ENCODE data around the gene MR1.

The MR1 gene

DNA sequence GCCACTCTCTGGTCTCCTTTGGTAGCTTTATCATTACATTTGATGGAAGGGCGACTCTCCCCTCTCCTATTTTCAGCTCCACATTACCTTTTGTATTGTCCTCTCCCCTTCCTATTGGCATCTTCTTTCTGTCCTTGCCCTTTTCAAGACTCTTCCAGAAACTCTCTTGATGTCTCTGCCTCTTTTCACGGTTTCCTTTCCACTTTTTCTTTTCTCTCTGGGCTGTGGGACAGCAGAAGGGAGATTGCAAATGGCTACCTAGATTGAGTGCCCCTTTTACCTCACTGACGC is 72.2 kb downstream of the MR1 start:
- no peak for DNase-seq (ENCODE audit: low read depth)
- no peak overlapping the region for H3K4me3 ChIP-seq (ENCODE audit: low read depth, low read length)
- TF ChIP-seq, protein P1, sequence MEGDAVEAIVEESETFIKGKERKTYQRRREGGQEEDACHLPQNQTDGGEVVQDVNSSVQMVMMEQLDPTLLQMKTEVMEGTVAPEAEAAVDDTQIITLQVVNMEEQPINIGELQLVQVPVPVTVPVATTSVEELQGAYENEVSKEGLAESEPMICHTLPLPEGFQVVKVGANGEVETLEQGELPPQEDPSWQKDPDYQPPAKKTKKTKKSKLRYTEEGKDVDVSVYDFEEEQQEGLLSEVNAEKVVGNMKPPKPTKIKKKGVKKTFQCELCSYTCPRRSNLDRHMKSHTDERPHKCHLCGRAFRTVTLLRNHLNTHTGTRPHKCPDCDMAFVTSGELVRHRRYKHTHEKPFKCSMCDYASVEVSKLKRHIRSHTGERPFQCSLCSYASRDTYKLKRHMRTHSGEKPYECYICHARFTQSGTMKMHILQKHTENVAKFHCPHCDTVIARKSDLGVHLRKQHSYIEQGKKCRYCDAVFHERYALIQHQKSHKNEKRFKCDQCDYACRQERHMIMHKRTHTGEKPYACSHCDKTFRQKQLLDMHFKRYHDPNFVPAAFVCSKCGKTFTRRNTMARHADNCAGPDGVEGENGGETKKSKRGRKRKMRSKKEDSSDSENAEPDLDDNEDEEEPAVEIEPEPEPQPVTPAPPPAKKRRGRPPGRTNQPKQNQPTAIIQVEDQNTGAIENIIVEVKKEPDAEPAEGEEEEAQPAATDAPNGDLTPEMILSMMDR (IDR thresholded peaks at IDR 0.05; ENCODE audit: control insufficient read depth, extremely low read depth, insufficient read depth) = no peak

DNA sequence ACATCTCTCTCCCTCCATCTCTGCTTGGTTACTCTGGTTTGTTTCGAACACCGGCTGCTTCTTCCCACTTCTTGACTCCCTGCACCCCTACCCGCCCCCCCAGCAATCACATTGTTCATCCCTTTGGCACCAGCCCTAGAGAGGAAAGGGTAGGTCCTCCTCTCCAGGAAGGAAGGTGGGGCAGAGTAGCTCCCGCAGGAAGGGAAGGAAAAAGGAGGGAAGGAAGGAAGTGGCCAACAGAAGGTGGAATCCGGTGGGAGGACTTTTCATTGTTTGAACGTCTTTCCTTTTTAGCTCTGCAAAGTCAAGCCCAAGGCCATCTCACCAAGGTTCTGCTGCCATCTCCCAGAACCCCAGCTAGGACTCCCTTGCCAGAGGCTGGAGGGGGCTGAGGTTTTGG is 72.7 kb downstream of the MR1 start:
- TF ChIP-seq, protein P1 (IDR thresholded peaks at IDR 0.05; ENCODE audit: control insufficient read depth, extremely low read depth, insufficient read depth) = no peak
- no peak for DNase-seq (ENCODE audit: low read depth)
- no peak overlapping the region for H3K4me3 ChIP-seq (ENCODE audit: low read depth, low read length)

DNA sequence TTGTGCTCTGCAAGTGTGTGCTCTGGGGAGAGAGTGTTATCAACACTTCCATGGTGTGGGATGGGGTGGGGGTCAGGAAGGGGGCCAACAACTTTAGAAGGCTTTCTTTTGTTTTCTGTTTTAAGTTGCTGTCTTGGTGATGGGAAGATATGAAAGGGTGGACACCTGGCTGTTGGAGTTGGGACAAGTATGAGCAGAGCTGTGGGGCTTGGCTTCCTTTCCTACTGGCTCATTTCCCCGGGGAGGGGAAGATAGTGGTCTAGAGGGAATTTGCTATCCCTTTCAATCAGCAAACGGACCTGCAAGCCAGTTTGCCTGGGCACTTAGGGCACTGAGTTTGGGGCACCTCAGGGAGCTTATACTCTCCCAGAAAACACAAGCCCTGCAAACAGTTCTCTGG is 73.9 kb downstream of the MR1 start:
- TF ChIP-seq, protein P1 (IDR thresholded peaks at IDR 0.05; ENCODE audit: control insufficient read depth, extremely low read depth, insufficient read depth) = no peak
- no peak for DNase-seq (ENCODE audit: low read depth)
- H3K4me3 ChIP-seq (ENCODE audit: low read depth, low read length) = no peak overlapping the region

DNA sequence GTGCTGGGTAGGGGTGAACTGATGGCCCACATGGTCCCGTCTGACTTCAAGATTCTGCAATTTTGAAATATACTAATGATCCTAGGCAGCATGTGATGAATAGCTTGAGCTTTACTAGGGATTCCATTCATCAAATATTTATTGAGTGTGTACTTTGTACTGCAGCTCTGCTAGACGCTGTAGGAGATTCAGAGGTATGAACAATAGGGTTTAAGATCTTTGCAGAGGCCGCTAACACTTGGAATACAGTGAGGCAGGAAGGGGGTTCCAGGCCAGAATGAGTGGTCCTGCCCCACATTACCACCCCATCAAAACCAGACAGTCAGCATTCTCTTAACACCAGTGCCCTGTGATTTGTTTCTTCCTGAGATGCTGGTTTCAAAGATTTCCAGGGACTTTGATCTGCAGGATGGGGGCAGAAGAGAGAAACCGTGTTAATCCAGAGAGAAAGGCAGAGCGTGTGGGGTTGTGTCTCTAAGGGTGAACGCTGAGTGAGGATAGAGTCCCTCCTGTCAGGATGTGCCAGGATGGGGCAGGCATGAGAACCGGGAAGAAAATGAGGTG is 74.6 kb downstream of the MR1 start:
- DNase-seq (ENCODE audit: low read depth) = no peak
- TF ChIP-seq, protein P1 (IDR thresholded peaks at IDR 0.05; ENCODE audit: control insufficient read depth, extremely low read depth, insufficient read depth) = no peak
- H3K4me3 ChIP-seq (ENCODE audit: low read depth, low read length) = no peak overlapping the region

DNA sequence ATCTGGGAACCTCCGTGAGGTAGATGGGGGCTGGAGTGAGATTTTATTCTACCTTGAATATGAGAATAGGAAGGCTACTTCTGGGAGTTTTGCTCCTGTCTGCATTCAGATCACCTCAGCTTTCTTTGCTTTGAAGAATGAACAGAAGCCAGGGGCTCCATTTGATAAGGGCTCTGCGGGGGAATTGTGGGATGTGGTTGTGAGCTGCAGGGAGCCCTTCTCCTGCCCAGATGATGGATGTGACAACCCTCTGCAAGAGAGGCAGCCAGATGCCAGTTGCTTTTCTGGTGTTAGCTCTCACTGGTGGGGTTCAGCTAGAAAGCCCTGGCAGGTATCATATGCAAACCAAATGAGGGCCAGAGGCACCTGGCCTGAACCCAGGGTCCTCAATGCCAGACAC is 76.2 kb downstream of the MR1 start:
- TF ChIP-seq, protein P1 (IDR thresholded peaks at IDR 0.05; ENCODE audit: control insufficient read depth, extremely low read depth, insufficient read depth) = no peak
- H3K4me3 ChIP-seq (ENCODE audit: low read depth, low read length) = no peak overlapping the region
- no peak for DNase-seq (ENCODE audit: low read depth)

Data from LNCaP clone FGC (cell line).